Right atrium auricular region (tissue), 2 donors: ENCODE measurements around the gene ASB10. TPM values are rescaled to one million over a fixed set of nuclear protein-coding genes. Genes with fewer than 3 reads are reported as not detected.

Experiments used
- DNase-seq: peaks from one replicate; pipeline ENCODE4 v3.0.0-alpha.2; 2019; ENCODE audit warnings: low spot score
- H3K27ac ChIP-seq, 2 donors: fragments of 200-600 bp; sonication (generic); 1 replicate in 1 of 2; 2 replicates in 1 of 2; pipeline ENCODE4 v1.5.1; 2016 to 2019
- H3K27me3 ChIP-seq, 2 donors: fragments of 200-600 bp; sonication (generic); one replicate each; pipeline versions ENCODE4 v1.5.1 to v1.6.0; 2017 to 2019
- H3K36me3 ChIP-seq: fragments of 200-600 bp; sonication (generic); one replicate; pipeline ENCODE4 v1.5.1; 2016
- H3K4me1 ChIP-seq, 2 donors: fragments of 200-600 bp; sonication (generic); one replicate each; pipeline versions ENCODE4 v1.5.1 to v1.6.0; 2017 to 2019
- H3K4me3 ChIP-seq, 2 donors: fragments of 200-600 bp; sonication (generic); 1 replicate in 1 of 2; 2 replicates in 1 of 2; pipeline ENCODE4 v1.5.1; 2017 to 2019; ENCODE audit warnings: mild to moderate bottlenecking in 1 of 2, moderate library complexity in 1 of 2
- H3K9me3 ChIP-seq, 2 donors: fragments of 200-600 bp; sonication (generic); one replicate each; pipeline ENCODE4 v1.5.1; 2019
- total RNA-seq, 2 donors: library from RNA; depleted of rRNA; stranded (reverse); fragments of >200 nt; gene quantifications; one replicate each; pipeline ENCODE4 v1.1.0, GENCODE V29; 2016
- TF ChIP-seq, protein P1 (sequence below), 2 donors: fragments of 200-600 bp; sonication (generic); IDR thresholded peaks; one replicate each; pipeline ENCODE4 v1.5.1; 2019; ENCODE audit warnings: antibody characterized with exemption in 2 of 2

The ASB10 gene
- total RNA-seq, 2 donors from 2014 or later: 4.0 to 11.6 TPM

DNA sequence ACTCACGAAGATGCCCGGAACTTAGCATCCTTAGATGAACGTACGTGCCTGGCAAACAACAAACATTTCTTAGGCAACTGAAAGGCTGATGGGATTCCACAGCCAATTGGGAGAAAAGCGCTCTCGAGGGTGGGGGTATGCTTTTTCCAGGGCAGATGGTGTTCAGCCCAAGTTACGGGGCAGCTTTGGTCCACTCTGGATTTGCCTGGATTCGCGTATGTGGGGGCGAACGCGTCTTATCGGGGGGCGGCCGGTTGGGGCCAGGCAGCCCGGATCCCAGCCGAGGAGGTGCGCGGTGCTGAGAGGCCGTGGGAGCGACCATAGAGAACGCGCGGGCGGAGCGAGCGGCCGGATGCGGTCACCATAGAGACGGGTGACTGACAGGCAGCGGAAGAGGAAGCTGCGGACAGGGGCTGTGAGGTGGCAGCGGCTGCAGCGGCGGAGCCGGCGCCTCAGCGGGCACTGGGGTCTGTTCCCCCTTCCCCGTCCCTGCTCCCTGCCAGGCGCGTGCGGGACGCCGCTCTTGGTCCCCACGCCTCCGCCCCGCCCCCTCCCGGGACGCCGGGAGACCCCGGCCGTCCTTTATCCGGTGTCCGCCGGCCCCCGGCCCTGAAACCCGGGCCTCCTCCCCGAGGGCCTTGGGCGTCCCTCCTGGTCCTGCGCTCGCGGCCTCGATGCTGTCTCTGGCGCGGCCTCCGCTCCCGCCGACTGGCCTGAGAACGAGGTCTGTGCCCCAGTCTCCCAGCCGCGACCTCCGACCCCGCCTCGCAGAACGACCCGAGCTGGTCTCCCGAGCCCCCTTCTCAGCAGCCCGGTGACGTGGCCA, 45.3 kb upstream of the ASB10 start, which contains the start of gene CHPF2:
CHPF2 (plus strand) TSS at position 393 of the 826 bp plus-strand sequence. CDS start 1,529 bp downstream, outside the sequence.
- Histone ChIP-seq H3K27me3 (no peaks in the 10 kb centered on the region), H3K4me1 (peaks cover 0 to 37% of the 10 kb centered on the region in 2 donors), H3K27ac (peak within 1 kb of the TSS; percentile 82 to 91), H3K36me3 (peaks cover 24% of the 10 kb centered on the region), H3K9me3 (no peaks in the 10 kb centered on the region), H3K4me3 (peak within 1 kb of the TSS; percentile 79 to 87)
- TF ChIP-seq, protein P1, sequence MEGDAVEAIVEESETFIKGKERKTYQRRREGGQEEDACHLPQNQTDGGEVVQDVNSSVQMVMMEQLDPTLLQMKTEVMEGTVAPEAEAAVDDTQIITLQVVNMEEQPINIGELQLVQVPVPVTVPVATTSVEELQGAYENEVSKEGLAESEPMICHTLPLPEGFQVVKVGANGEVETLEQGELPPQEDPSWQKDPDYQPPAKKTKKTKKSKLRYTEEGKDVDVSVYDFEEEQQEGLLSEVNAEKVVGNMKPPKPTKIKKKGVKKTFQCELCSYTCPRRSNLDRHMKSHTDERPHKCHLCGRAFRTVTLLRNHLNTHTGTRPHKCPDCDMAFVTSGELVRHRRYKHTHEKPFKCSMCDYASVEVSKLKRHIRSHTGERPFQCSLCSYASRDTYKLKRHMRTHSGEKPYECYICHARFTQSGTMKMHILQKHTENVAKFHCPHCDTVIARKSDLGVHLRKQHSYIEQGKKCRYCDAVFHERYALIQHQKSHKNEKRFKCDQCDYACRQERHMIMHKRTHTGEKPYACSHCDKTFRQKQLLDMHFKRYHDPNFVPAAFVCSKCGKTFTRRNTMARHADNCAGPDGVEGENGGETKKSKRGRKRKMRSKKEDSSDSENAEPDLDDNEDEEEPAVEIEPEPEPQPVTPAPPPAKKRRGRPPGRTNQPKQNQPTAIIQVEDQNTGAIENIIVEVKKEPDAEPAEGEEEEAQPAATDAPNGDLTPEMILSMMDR (IDR thresholded peaks at IDR 0.05): no peak
- DNase-seq: peak; percentile 91

DNA sequence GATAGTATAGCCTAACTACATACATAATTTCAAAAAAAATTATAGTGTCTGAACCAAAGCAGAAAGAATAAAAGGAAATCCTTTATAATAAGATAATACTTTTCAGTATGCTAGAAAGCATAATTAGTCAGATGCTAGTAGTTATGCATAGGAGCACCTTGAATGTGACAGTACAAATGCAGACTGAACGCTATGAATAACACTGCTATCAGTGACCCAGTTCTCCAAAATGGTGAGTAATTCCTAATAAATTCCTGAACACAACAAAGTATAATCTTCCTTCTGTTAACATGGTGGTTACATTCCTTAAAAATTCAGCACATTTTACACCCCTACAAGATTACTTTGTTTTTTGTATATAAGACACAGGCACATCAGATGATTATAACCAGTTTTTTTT, 44.0 kb upstream of the ASB10 start:
- peaks cover 12% of the 10 kb centered on the region for H3K36me3 ChIP-seq
- peaks cover 0 to 43% of the 10 kb centered on the region in 2 donors for H3K4me1 ChIP-seq
- H3K9me3 ChIP-seq: no peaks in the 10 kb centered on the region
- no peaks in the 10 kb centered on the region for H3K27me3 ChIP-seq
- TF ChIP-seq, protein P1 (IDR thresholded peaks at IDR 0.05): no peak
- DNase-seq: no peak
- H3K27ac ChIP-seq: no peak overlapping the region
- no peak overlapping the region for H3K4me3 ChIP-seq

DNA sequence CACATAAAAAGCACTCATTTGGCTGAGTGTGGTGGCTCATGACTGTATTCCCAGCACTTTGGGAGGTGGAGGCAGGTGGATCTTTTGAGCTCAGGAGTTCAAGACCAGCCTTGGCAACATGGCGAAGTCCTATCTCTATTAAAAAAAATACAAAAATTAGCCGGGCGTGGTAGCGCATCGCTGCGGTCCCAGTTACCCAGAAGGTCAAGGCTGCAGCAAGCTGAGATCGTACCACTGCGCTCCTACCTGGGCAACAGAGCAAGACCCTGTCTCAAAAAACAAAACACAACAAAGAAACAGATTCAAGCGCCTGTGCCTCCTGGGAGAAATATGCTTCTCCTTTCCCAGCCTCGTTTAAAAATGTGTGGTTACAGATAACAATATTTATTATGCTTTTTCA, 42.2 kb upstream of the ASB10 start:
- H3K4me1 ChIP-seq: peaks cover 0 to 41% of the 10 kb centered on the region in 2 donors
- H3K27me3 ChIP-seq: no peaks in the 10 kb centered on the region
- H3K4me3 ChIP-seq: no peak overlapping the region
- peaks cover 9% of the 10 kb centered on the region for H3K36me3 ChIP-seq
- no peak for DNase-seq
- TF ChIP-seq, protein P1 (IDR thresholded peaks at IDR 0.05): no peak
- no peaks in the 10 kb centered on the region for H3K9me3 ChIP-seq
- no peak overlapping the region for H3K27ac ChIP-seq

DNA sequence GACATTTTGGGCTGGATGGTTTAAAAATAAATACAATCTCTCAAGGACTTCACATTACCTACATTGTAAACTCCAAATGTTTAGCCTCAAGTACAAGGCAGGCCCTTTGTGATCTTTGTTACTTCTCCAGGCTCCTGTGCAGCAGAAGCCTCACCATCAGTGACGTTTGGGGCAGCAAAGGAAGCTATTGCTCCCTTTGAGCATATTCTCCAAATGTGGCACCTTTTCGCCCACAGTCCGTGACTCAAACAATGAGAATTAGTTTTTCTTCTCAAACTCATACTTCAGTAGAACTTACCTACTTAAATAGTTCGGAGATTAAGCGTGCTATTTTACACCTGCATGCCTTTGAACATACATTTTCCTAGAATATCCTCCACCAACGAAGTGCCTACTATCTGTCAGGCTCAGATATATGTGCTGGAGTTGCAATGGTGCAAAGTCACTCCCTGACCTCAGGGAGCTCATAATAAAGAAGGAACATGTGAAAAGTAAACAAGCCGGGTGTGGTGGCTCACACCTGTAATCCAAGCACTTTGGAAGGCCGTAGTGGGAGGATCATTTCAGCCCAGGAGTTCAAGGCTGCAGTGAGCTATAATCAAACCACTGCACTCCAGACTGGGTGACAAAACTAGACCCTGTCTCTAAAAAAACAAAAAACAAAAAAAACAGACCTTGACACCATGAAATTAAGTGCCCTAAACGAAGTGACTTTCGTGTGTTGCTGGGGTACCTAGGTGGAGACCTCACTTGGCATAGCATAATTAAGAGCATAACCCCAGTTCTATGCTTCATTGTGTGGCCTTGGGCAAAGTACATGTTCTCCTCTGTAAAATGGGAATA, 41.2 kb upstream of the ASB10 start:
- DNase-seq: no peak
- peak overlapping the region; percentile 82 to 86 for H3K4me3 ChIP-seq
- H3K27ac ChIP-seq: peak overlapping the region; percentile 75 to 77
- peaks cover 0 to 31% of the 10 kb centered on the region in 2 donors for H3K4me1 ChIP-seq
- no peaks in the 10 kb centered on the region for H3K9me3 ChIP-seq
- TF ChIP-seq, protein P1 (IDR thresholded peaks at IDR 0.05): no peak
- H3K36me3 ChIP-seq: peaks cover 19% of the 10 kb centered on the region
- H3K27me3 ChIP-seq: no peaks in the 10 kb centered on the region

DNA sequence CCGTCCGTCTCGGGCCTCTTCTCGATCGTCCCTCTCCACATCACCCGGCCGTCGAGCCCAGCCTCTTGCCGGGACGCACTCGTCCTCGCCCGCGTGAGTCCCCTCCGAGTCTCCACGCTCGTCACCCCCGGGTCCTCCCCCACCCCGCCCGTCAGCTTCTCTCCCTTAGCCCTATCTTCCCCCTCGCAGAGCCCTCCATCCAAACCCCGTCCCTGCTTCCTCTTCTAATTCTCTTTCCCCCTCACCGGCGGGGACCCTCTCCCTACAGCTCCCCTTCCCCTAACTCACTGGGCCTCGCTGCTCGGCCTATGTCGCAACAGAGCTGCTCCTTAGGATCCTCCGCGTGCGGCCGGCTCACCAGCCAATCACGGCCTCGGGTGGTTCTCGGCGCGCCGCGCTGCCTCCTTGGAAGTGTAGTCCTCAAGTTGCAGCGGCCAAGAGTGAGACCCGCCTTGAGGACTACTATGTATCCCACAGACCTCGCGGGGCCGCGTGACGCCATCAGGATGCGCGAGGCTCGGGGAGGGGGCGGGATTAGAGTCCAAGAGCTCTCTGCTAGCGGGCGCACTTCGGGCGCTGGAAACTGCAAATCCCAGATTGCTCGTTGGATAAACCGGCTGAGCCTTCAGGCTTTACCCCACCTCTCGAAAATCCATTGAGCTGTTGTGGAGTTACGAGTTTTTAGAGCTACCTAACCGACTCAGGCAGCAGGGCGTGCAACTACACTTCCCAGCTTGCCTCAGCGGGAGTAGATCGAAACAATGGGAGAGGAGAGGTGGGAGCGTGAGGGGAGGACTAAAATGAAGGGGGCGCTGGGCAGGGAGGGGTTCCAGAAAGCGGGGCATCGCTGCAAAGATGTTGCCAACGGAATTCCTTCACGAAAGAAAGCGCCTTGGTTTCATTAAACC, 40.1 kb upstream of the ASB10 start, which contains the start of gene ABCF2:
ABCF2 (minus strand) TSS at position 331 of the 908 bp plus-strand sequence. CDS start 747 bp downstream, outside the sequence.
- DNase-seq: peak; percentile 100

More for the DNA sequence above, 40.1 kb upstream of the ASB10 start, which contains the start of gene ABCF2:
- H3K9me3 ChIP-seq: no peaks in the 10 kb centered on the region
- no peaks in the 10 kb centered on the region for H3K27me3 ChIP-seq
- peaks cover 0 to 26% of the 10 kb centered on the region in 2 donors for H3K4me1 ChIP-seq
- peak within 1 kb of the TSS; percentile 82 to 86 for H3K4me3 ChIP-seq
- H3K36me3 ChIP-seq: peaks cover 30% of the 10 kb centered on the region
- TF ChIP-seq, protein P1 (IDR thresholded peaks at IDR 0.05): no peak
- peak within 1 kb of the TSS; percentile 75 to 77 for H3K27ac ChIP-seq
